Ishikawa (cell line): ENCODE measurements around the gene FAM120A.

Source experiments
- CEBPB ChIP-seq: IDR thresholded peaks from 2 replicates; pipeline ENCODE4 v1.6.1; 2012
- CREB1 ChIP-seq: IDR thresholded peaks from 2 replicates; pipeline ENCODE4 v1.6.1; 2012; ENCODE audit warnings: low read depth
- EP300 ChIP-seq: IDR thresholded peaks from 2 replicates; pipeline ENCODE4 v1.6.1; 2012; ENCODE audit warnings: borderline replicate concordance
- FOXM1 ChIP-seq: IDR thresholded peaks from 2 replicates; pipeline ENCODE4 v1.6.1; 2012; ENCODE audit warnings: low read depth, borderline replicate concordance
- MAX ChIP-seq: IDR thresholded peaks from 2 replicates; pipeline ENCODE4 v1.6.1; 2012
- NFIC ChIP-seq: IDR thresholded peaks from 2 replicates; pipeline ENCODE4 v1.6.1; 2012
- RAD21 ChIP-seq: IDR thresholded peaks from 2 replicates; pipeline ENCODE4 v1.6.1; 2012; ENCODE audit warnings: low read depth
- REST ChIP-seq: IDR thresholded peaks from 2 replicates; pipeline ENCODE4 v1.6.1; 2012; ENCODE audit warnings: low read depth, mild to moderate bottlenecking
- TAF1 ChIP-seq: IDR thresholded peaks from 2 replicates; pipeline ENCODE4 v1.6.1; 2012; ENCODE audit warnings: low read depth, mild to moderate bottlenecking
- TCF12 ChIP-seq: IDR thresholded peaks from 2 replicates; pipeline ENCODE4 v1.6.1; 2012; ENCODE audit warnings: low read depth
- YY1 ChIP-seq: IDR thresholded peaks from 2 replicates; pipeline ENCODE4 v1.6.1; 2012; ENCODE audit warnings: low read depth
- ZBTB7A ChIP-seq: IDR thresholded peaks from 2 replicates; pipeline ENCODE4 v1.6.1; 2012; ENCODE audit warnings: low read depth

- TF ChIP-seq YY1, result no peak
- TF ChIP-seq TAF1, result no peak
- TF ChIP-seq TCF12, result no peak
- no peak for TF ChIP-seq MAX
- TF ChIP-seq EP300, result no peak
- TF ChIP-seq REST, result no peak
- TF ChIP-seq RAD21, result no peak
- TF ChIP-seq ZBTB7A, result no peak
- TF ChIP-seq CREB1, result no peak
- TF ChIP-seq FOXM1, result no peak
- no peak for TF ChIP-seq CEBPB
- TF ChIP-seq NFIC, result no peak
These were observed 161.7 kb downstream of the FAM120A start for GRCh38 chr9:93613174-93613573.
